Measurements from ENCODE around the gene TRIM75.

TRIM75 gene

GRCh38 chr4:165053645-165054044 lies at the start of gene TRIM75:
TRIM75 (plus strand) TSS chr4:165053866; CDS start chr4:165059148, 5,282 bp downstream.
- H3K4me3 ChIP-seq (ENCODE audit: low read length), result no peak within 1 kb of the TSS
- TF ChIP-seq CTCF (IDR thresholded peaks at IDR 0.05; ENCODE audit: insufficient read depth, low read depth, low read length, missing control alignments), result no peak

GRCh38 chr4:165005352-165005925 lies 48.2 kb upstream of the TRIM75 start:
- no peak for DNase-seq (ENCODE audit: low read depth)

More at GRCh38 chr4:165053645-165054044, at the start of gene TRIM75:
- no peak for DNase-seq (ENCODE audit: low read depth)

GRCh38 chr4:165006456-165006855 lies 47.2 kb upstream of the TRIM75 start:
- TF ChIP-seq CTCF (IDR thresholded peaks at IDR 0.05; ENCODE audit: insufficient read depth, low read depth, low read length, missing control alignments), result no peak
- no peak overlapping the region for H3K4me3 ChIP-seq (ENCODE audit: low read length)
- DNase-seq (ENCODE audit: low read depth), result no peak

More at GRCh38 chr4:165005352-165005925, 48.2 kb upstream of the TRIM75 start:
- TF ChIP-seq CTCF (IDR thresholded peaks at IDR 0.05; ENCODE audit: insufficient read depth, low read depth, low read length, missing control alignments), result no peak
- H3K4me3 ChIP-seq (ENCODE audit: low read length), result no peak overlapping the region

- DNase-seq (ENCODE audit: low read depth), result no peak
- no peak overlapping the region for H3K4me3 ChIP-seq (ENCODE audit: low read length)
- no peak for TF ChIP-seq CTCF (IDR thresholded peaks at IDR 0.05; ENCODE audit: insufficient read depth, low read depth, low read length, missing control alignments)
Measured at GRCh38 chr4:165006886-165007285, 46.8 kb upstream of the TRIM75 start.

- H3K4me3 ChIP-seq (ENCODE audit: low read length), result no peak overlapping the region
- DNase-seq (ENCODE audit: low read depth), result no peak
- no peak for TF ChIP-seq CTCF (IDR thresholded peaks at IDR 0.05; ENCODE audit: insufficient read depth, low read depth, low read length, missing control alignments)
Measured at GRCh38 chr4:165009493-165010227, 44.0 kb upstream of the TRIM75 start.

- DNase-seq (ENCODE audit: low read depth), result no peak
Measured at GRCh38 chr4:165010487-165010886, 43.2 kb upstream of the TRIM75 start.

More at GRCh38 chr4:165010487-165010886, 43.2 kb upstream of the TRIM75 start:
- H3K4me3 ChIP-seq (ENCODE audit: low read length), result no peak overlapping the region
- TF ChIP-seq CTCF (IDR thresholded peaks at IDR 0.05; ENCODE audit: insufficient read depth, low read depth, low read length, missing control alignments), result no peak
